ENCODE results near the gene MAN1A1.

The MAN1A1 gene

GRCh38 chr6:119201480-119201879, 148.1 kb downstream of the MAN1A1 start (continued):
- TF ChIP-seq ZNF555 (tag by site-specific recombination; conservative IDR thresholded peaks at IDR 0.05): no peak

- H3K4me1 ChIP-seq (ENCODE audit: control insufficient read depth, insufficient read depth, low read length): no peaks in the 10 kb centered on the region
- no peak overlapping the region for H3K4me3 ChIP-seq (ENCODE audit: low read depth, low read length)
- H3K27ac ChIP-seq (ENCODE audit: extremely low read depth, low read depth, low read length): no peak overlapping the region
- H3K36me3 ChIP-seq (ENCODE audit: control insufficient read depth in 2 of 2, insufficient read depth in 1 of 2, low read length in 2 of 2): peaks cover 0 to 38% of the 10 kb centered on the region in 2 experiments; a peak in 2 of 3 replicates
- CTCF ChIA-PET: interaction anchor here (0.5 to 0.9 kb wide), 3 partner anchors 13 to 883 kb away, joined by 3 read pairs; no protein-coding TSS in a partner anchor
- TF ChIP-seq ZFHX2 (tag by site-specific recombination; conservative IDR thresholded peaks at IDR 0.05) (no peak), ZNF211 (tag by site-specific recombination; IDR thresholded peaks at IDR 0.05; ENCODE audit: low read depth) (no peak), CTCF (tag by site-specific recombination; IDR thresholded peaks at IDR 0.05) (no peak), ZNF416 (tag by site-specific recombination; IDR thresholded peaks at IDR 0.05) (no peak), GLIS2 (tag by site-specific recombination; IDR thresholded peaks at IDR 0.05) (no peak), HOXC10 (CRISPR knock-in tag; IDR thresholded peaks at IDR 0.05) (no peak), ZNF571 (tag by site-specific recombination; IDR thresholded peaks at IDR 0.05) (no peak), ZNF792 (tag by site-specific recombination; IDR thresholded peaks at IDR 0.05) (no peak)
- POLR2A ChIA-PET: no interaction called here
- no peaks in the 10 kb centered on the region for H3K9me3 ChIP-seq (ENCODE audit: control insufficient read depth, insufficient read depth, low read depth, low read length)
Measured at GRCh38 chr6:119200512-119201175, 148.9 kb downstream of the MAN1A1 start.

GRCh38 chr6:119197271-119197670, 152.3 kb downstream of the MAN1A1 start:
- no peaks in the 10 kb centered on the region for H3K4me1 ChIP-seq (ENCODE audit: control insufficient read depth, insufficient read depth, low read length)
- no peak overlapping the region for H3K27ac ChIP-seq (ENCODE audit: extremely low read depth, low read depth, low read length)
- ChIA-PET POLR2A (no interaction called here), CTCF (interaction anchor here (0.6 kb wide), 1 partner anchor 1373 kb away, joined by 3 read pairs; no protein-coding TSS in a partner anchor)
- no peak overlapping the region for H3K4me3 ChIP-seq (ENCODE audit: low read depth, low read length)
- no peaks in the 10 kb centered on the region for H3K9me3 ChIP-seq (ENCODE audit: control insufficient read depth, insufficient read depth, low read depth, low read length)
- H3K36me3 ChIP-seq (ENCODE audit: control insufficient read depth in 2 of 2, insufficient read depth in 1 of 2, low read length in 2 of 2): peaks cover 3 to 38% of the 10 kb centered on the region in 2 experiments; a peak in 2 of 3 replicates
- TF ChIP-seq ELK4 (IDR thresholded peaks at IDR 0.05; ENCODE audit: borderline replicate concordance, low read depth, low read length): no peak
- TF ChIP-seq KLF10 (tag by site-specific recombination; IDR thresholded peaks at IDR 0.05): no peak
- TF ChIP-seq ZNF660 (tag by site-specific recombination; IDR thresholded peaks at IDR 0.05): no peak
- no peak for TF ChIP-seq ZNF596 (tag by site-specific recombination; IDR thresholded peaks at IDR 0.05)
- TF ChIP-seq SCRT2 (tag by site-specific recombination; IDR thresholded peaks at IDR 0.05): no peak
- TF ChIP-seq KLF16 (tag by site-specific recombination; IDR thresholded peaks at IDR 0.05): no peak
- TF ChIP-seq, protein P1, sequence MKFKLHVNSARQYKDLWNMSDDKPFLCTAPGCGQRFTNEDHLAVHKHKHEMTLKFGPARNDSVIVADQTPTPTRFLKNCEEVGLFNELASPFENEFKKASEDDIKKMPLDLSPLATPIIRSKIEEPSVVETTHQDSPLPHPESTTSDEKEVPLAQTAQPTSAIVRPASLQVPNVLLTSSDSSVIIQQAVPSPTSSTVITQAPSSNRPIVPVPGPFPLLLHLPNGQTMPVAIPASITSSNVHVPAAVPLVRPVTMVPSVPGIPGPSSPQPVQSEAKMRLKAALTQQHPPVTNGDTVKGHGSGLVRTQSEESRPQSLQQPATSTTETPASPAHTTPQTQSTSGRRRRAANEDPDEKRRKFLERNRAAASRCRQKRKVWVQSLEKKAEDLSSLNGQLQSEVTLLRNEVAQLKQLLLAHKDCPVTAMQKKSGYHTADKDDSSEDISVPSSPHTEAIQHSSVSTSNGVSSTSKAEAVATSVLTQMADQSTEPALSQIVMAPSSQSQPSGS (tag by site-specific recombination; IDR thresholded peaks at IDR 0.05; ENCODE audit: low read depth): no peak
- TF ChIP-seq, protein P2, sequence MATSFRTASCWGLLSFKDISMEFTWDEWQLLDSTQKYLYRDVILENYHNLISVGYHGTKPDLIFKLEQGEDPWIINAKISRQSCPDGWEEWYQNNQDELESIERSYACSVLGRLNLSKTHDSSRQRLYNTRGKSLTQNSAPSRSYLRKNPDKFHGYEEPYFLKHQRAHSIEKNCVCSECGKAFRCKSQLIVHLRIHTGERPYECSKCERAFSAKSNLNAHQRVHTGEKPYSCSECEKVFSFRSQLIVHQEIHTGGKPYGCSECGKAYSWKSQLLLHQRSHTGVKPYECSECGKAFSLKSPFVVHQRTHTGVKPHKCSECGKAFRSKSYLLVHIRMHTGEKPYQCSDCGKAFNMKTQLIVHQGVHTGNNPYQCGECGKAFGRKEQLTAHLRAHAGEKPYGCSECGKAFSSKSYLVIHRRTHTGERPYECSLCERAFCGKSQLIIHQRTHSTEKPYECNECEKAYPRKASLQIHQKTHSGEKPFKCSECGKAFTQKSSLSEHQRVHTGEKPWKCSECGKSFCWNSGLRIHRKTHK (tag by site-specific recombination; IDR thresholded peaks at IDR 0.05): no peak
- TF ChIP-seq ZNF10 (tag by site-specific recombination; IDR thresholded peaks at IDR 0.05): no peak
- TF ChIP-seq ZNF335 (tag by site-specific recombination; conservative IDR thresholded peaks at IDR 0.05): no peak
- no peak for TF ChIP-seq GLI4 (tag by site-specific recombination; IDR thresholded peaks at IDR 0.05)

Measured in HEK293 (cell line).